NCI-H524 (cell line): ENCODE data around the gene DGCR2.
"Not testable (repeated sequence)": the region's sequence is repeated elsewhere in the genome, so short reads cannot be mapped to it uniquely, and the experiment has no call there.

Experiments
- DNase-seq, 2 experiments: peaks; one replicate each; lab custom pipeline; 2025; lab: John Stamatoyannopoulos, UW

The DGCR2 gene

DNA sequence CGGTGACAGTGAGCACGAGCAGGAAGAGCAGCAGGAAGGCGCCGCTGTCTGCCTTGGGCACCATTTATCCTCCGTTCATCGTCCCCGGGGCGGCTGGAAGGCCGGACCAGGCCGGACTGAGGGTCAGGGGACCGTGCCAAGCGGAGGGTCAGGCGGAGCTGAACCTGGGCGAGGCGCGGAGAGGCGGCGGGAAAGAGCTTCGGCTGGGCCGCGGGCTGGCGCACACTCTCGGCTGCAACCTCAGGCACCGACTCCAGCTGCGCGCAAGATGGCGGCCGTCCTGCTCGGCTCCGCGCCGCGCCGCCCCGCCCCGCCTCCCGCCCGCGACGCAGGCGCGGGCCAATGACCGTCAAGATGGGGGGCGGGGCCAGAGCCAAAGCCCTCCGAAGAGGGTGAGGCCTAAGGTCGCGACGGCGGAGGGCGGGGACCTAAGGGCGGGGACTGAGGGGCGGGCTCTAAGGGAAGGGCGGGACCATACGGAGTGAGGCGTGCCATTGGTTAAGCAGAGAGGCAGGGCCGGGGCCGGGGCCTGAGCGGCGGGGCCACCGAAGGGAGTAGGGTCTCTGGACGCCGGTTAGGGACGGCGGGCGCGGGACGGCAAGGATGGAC, at the start of gene DGCR2:
Gene DGCR2, minus strand, starts transcription at position 270 of the 609 bp plus-strand sequence. Its CDS starts 206 bp downstream, at position 64.
- peak; percentile 96 to 98 for DNase-seq

- DNase-seq: no peak
Observed at GRCh38 chr22:19169947-19170318, 47.7 kb upstream of the DGCR2 start.

DNA sequence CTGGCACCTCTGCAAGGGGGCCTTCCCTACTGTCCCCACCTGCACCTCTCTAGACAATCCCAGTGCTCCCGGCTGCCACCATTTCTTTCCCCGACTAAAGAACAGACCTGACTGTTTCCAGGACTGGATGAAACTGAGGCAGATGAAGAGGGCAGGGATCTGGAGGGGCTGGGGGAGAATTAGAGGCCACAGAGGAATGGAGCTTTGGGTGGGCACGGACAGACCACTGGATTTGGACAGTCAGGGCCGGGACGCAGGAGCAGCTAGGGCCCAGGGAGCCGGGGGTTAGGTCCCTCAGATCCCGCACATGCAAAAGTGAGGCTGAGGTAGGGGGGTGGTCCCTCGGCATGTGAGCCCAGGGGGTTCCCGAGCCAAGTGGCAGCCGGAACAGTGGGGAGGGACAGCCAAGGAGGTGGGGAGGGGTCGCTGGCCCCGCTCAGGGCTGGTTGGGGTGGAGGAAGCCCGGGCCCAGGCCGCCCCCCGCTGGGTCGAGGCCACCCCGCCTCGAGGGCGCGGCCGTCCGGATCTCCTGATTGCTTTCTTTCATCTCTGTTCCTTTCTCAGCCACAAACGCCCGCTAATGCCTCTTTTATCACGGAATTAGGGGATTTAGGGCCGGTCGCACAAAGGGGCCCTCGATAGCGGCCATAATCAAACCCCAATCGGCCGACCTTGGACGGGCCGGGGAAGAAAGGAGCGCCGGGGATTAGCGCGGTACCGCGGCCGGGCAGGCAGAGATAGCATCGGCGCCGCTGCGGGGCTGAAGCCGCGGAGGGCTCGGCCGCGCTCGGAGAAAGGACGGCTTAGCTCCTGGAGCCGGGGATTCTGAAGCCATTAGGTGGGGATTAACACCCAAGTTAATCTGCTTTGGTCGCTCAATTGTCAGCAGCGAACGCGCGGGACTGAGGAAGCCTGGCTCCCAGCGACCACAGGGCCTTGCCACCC, 47.1 kb upstream of the DGCR2 start:
- peak; percentile 66 to 76 for DNase-seq

DNA sequence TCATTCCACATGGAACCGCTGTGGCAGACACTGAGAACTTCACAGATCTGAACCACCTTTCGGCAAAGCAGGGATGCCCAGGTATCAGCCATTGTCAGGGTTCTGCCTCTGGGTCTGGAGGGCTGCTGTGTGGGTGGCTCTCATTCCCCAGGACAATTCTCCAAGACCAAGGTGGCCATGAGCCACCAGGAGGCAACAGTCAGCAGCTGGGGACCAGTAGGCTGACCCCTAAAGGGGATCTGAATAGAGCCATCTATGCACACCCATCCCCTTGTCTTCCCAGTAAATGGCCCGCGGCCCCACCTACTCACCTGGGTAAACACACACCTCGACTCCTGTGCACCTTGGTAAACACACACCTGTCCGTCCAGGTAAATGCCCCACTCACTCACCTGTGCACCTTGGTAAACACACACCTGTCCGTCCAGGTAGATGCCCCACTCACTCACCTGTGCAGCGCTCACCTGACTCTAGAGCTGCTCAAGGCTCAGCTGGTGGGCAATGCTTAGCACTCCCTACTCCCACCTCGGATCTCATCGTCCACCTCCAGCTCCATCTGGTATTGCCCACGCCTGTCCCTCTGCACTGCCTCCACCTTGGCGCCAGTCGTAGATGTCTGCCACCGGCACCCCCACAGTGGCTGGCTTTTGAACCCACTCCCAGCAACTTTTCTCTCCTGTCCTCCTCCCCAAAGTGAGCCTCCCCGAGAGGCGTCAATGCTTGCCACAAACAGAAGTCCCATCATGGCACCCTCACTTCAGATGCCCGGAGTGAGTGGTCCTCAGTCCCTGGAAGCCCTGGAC, 46.1 kb upstream of the DGCR2 start:
- peak in 1 of 2 experiments; percentile 27 for DNase-seq

DNA sequence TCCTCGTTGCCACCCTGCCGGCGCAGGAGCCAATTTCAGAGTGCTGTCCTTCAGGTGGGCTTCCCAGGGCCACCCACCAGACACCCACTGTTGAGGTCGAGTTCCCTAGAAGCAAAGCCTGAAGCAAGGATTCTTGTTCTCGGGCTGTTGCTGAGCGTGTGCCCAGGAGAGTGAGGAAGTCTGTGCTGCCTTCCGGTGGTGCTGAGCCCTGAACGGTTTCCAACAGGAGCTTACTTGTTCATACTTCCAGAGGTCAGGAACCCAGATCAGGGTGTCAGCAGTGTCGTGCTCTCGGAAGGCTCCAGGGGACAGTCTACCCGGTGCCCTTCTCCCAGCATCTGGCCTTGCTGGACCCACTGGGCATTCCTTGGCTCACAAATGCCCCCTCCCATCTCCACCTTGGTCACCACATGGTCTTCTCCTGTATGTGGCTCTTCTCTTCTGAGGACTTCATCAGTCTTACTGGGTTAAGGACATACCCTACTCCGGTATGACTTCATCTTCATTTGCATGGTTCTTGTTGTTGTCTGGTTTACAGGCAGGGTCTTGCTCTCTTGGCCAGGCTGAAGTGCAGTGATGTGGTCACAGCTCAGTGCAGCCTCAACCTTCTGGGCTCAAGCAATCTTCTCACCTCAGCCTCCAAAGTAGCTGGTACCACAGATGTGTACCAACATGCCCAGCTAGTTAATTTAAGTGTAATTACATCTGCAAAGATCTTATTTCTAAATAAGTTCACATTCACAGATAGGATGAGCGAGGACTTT, 45.1 kb upstream of the DGCR2 start:
- no peak for DNase-seq

DNA sequence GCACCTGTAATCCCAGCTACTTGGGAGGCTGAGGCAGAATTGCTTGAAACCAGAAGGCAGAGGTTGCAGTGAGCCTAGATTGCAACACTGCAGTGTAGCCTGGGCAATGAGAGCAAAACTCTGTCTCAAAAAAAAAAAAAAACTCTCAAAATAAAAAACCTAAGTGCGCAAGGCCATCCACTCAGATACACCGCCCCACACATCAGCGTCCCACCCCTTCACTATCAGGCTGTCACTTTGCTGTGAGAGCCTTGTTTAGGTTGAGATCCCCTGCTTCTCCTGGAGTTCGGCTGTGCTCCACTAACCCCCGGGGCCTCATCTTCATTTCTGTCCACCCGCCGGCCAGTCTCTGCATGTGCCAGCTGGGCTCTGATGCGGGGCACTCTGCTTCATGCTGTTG, 44.2 kb upstream of the DGCR2 start:
- DNase-seq: no peak

- DNase-seq: no peak
Observed at GRCh38 chr22:19164425-19164824, 42.2 kb upstream of the DGCR2 start.

DNA sequence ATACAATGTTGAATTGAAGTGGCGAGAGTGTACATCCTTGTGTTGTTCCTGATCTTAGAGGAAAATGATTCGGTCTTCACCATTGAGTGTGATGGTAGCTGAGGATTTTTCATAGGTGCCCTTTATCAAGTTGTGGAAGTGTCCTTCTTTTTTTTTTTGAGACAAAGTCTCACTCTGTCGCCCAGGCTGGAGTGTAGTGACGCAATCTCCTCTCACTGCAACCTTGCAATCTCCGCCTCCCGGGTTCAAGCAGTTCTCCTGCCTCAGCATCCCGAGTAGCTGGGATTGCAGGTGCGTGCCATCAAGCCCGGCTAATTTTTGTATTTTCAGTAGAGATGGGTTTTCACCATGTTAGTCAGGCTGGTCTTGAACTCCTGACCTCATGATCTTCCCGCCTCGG, 36.4 kb upstream of the DGCR2 start:
- not testable (repeated sequence) for DNase-seq

- not testable (repeated sequence) for DNase-seq
Observed at GRCh38 chr22:19156109-19156508, 33.9 kb upstream of the DGCR2 start.

- DNase-seq: no peak
Observed at GRCh38 chr22:19152942-19153883, 31.0 kb upstream of the DGCR2 start.

- no peak for DNase-seq
Observed at GRCh38 chr22:19151329-19152191, 29.3 kb upstream of the DGCR2 start.

- no peak for DNase-seq
Observed at GRCh38 chr22:19150482-19151328, 28.5 kb upstream of the DGCR2 start.

DNA sequence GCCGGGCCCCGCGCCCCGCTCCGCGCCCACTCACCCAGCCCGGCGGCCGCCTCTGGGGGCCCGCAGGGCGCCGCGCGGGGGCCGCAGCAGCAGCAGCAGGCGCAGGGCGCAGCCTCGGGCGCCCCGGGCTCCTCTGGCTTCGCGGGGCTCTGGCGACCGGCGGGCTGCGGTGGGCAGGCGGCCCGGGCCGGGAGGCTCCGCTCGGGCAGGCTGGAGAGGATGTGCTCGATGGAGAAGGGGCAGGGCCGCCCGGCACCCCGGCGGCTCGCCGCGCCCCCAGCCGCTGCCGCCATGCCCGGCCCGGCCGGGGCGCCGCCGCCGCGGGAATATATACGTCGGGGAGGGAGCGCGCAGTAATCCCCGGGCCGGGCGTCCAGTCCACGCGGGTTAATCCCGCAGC, 27.8 kb upstream of the DGCR2 start, which contains the start of gene GSC2:
Gene GSC2, minus strand, starts transcription at position 302 of the 400 bp plus-strand sequence. Its CDS starts 9 bp downstream, at position 293.
- DNase-seq: no peak

GRCh38 chr22:19149047-19149883, 27.1 kb upstream of the DGCR2 start:
- peak in 1 of 2 experiments; percentile 56 for DNase-seq

DNA sequence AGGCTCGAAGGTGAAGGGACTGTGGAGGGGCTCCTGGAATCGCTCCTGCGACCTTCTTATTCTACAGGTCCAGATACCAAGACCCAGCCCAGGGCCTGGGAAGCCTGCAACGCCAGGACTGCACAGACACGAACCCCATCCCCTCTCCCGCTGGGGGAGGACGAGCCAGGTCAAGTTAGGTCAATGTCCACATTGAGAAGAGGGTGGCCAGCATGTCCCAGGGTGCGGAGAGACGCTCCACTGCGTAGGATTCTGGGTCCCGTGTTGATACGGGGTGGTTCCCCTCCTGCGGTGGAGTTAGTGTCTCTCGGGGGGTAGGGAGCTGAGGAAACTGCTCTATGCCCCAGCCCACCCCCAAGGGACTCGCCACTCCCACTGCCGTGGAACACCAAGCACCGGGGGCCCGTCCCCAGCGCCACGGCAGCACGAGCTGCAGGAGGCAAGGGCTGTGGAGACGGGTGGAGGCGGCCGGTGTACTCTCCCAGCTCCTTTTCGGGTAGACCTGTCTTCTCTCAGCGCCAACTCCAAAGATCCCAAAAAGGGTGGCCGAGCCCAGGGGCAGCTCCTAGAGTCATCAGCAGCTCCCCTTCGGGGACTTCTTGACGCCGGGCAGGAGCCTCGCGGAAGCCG, 26.3 kb upstream of the DGCR2 start:
- DNase-seq: no peak

- DNase-seq: peak; percentile 73 to 93
Observed at GRCh38 chr22:19147195-19147780, 25.1 kb upstream of the DGCR2 start.
